ENCODE data around the gene TBC1D23. TPM values are rescaled to one million over a fixed set of nuclear protein-coding genes. Genes with fewer than 3 reads are reported as not detected.

The TBC1D23 gene
- total and polyA plus RNA-seq, 10 donors: 16.1 to 61.4 (median 41.6) TPM

DNA sequence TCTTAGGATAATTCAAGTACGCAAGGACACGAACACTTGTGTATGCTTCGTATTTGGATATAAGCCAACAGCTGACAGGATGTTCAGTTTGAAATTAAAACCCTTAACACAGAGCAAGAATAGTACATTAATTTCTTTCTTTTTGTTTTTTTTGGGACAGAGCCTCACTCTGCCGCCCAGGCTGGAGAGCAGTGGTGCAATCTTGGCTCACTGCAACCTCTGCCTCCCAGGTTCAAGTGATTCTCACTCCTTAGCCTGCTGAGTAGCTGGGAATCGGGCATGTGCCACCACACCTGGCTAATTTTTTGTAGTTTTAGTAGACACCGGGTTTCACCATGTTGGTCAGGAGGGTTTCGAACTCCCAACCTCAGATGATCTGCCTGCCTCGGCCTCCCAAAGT is 107.6 kb downstream of the TBC1D23 start:
- DNase-seq: no peak
- H3K27ac ChIP-seq: peak overlapping the region in 1 of 8 donors; percentile 6
- 68 to 87% (median 79%) methylated on average over 8 of the region's 8 CpGs for WGBS, 5 donors
- no peaks in the 10 kb centered on the region for H3K9me3 ChIP-seq
- TF ChIP-seq POLR2AphosphoS5 (IDR thresholded peaks at IDR 0.05) (no peak), POLR2A (IDR thresholded peaks at IDR 0.05) (no peak)
- TF ChIP-seq, protein P1, sequence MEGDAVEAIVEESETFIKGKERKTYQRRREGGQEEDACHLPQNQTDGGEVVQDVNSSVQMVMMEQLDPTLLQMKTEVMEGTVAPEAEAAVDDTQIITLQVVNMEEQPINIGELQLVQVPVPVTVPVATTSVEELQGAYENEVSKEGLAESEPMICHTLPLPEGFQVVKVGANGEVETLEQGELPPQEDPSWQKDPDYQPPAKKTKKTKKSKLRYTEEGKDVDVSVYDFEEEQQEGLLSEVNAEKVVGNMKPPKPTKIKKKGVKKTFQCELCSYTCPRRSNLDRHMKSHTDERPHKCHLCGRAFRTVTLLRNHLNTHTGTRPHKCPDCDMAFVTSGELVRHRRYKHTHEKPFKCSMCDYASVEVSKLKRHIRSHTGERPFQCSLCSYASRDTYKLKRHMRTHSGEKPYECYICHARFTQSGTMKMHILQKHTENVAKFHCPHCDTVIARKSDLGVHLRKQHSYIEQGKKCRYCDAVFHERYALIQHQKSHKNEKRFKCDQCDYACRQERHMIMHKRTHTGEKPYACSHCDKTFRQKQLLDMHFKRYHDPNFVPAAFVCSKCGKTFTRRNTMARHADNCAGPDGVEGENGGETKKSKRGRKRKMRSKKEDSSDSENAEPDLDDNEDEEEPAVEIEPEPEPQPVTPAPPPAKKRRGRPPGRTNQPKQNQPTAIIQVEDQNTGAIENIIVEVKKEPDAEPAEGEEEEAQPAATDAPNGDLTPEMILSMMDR (IDR thresholded peaks at IDR 0.05 in 8 of 11, conservative IDR thresholded peaks at IDR 0.05 in 3 of 11): no peak
- peaks cover 0 to 100% (median 74%) of the 10 kb centered on the region in 6 donors for H3K36me3 ChIP-seq
- no peaks in the 10 kb centered on the region for H3K4me1 ChIP-seq
- intact Hi-C loops (cut with DNase I; ENCODE audit: low total_unique reads): no loop called here
- no peak overlapping the region for H3K4me3 ChIP-seq
- H3K27me3 ChIP-seq (replicated peaks in 1 of 7): no peaks in the 10 kb centered on the region

DNA sequence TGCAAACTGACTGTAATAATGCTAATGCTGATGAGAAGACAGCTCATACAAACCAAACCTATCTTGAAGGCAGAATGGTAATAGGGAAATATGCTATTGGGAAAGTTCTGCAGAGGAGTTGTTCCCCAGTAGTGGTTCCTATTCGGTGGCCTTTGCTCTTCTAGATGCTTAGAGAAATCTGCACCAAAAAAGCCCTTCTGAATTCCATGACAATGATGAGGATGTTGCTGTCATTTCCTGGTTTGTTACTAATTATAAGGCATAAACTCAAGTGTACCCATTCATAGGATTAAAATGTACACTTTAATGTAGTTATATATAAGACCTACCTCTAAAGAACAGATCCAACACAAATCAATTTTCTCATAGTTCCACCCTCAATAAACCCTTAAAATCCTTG is 110.0 kb downstream of the TBC1D23 start:
- Histone ChIP-seq H3K36me3 (peaks cover 0 to 100% (median 66%) of the 10 kb centered on the region in 6 donors), H3K27ac (no peak overlapping the region), H3K4me3 (no peak overlapping the region), H3K27me3 (replicated peaks in 1 of 7) (no peaks in the 10 kb centered on the region), H3K4me1 (no peaks in the 10 kb centered on the region), H3K9me3 (no peaks in the 10 kb centered on the region)
- WGBS, 5 donors: 85 to 97% (median 88%) methylated on average over 1 of the region's 1 CpG
- DNase-seq: no peak
- intact Hi-C loops (cut with DNase I; ENCODE audit: low total_unique reads): no loop called here
- no peak for TF ChIP-seq POLR2A (IDR thresholded peaks at IDR 0.05)
- TF ChIP-seq POLR2AphosphoS5 (IDR thresholded peaks at IDR 0.05): no peak
- TF ChIP-seq, protein P1 (IDR thresholded peaks at IDR 0.05 in 8 of 11, conservative IDR thresholded peaks at IDR 0.05 in 3 of 11): no peak

DNA sequence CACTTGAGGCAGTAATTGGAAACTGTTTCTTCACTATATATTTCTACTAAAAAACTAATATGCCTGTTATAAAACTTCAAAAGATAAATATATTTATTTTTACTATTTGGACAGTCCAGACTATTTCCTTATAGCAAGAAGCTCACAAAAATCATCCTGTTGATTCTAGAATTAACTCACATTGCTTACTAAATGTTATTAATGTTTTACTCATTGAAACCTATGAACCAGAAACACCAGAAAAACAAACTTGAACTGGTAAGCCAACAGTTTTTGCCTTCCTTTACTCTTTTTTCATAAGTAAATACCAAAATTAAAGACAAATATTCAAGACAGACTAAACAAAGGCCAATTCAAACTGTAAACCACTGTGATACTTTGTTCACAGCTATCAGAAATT is 113.7 kb downstream of the TBC1D23 start:
- H3K36me3 ChIP-seq: peaks cover 0 to 100% (median 68%) of the 10 kb centered on the region in 6 donors
- TF ChIP-seq POLR2A (IDR thresholded peaks at IDR 0.05) (no peak), POLR2AphosphoS5 (IDR thresholded peaks at IDR 0.05) (no peak)
- TF ChIP-seq, protein P1 (IDR thresholded peaks at IDR 0.05 in 8 of 11, conservative IDR thresholded peaks at IDR 0.05 in 3 of 11): no peak

More for the DNA sequence above, 113.7 kb downstream of the TBC1D23 start:
- no peaks in the 10 kb centered on the region for H3K27me3 ChIP-seq (replicated peaks in 1 of 7)
- no peak for DNase-seq
- no peak overlapping the region for H3K4me3 ChIP-seq
- no peaks in the 10 kb centered on the region for H3K9me3 ChIP-seq
- no peak overlapping the region for H3K27ac ChIP-seq
- no peaks in the 10 kb centered on the region for H3K4me1 ChIP-seq
- intact Hi-C loops (cut with DNase I; ENCODE audit: low total_unique reads): no loop called here

Other genes starting within 250 kb of the TBC1D23 start
- 10 to 100 TPM; 17.6 to 47.7 (median 41.3) TPM for gene FILIP1L, start 146.5 kb upstream of the TBC1D23 start, total RNA-seq
- 10 to 100 TPM; 11.1 to 15.2 (median 14.0) TPM for gene FILIP1L, start 146.5 kb upstream of the TBC1D23 start, polyA plus RNA-seq
- gene NIT2, start 73.8 kb downstream of the TBC1D23 start, total RNA-seq: 10 to 100 TPM; 16.8 to 29.3 (median 24.7) TPM
- gene NIT2, start 73.8 kb downstream of the TBC1D23 start, polyA plus RNA-seq: 10 to 100 TPM; 23.9 to 30.8 (median 26.0) TPM
- gene TOMM70, start 140.1 kb downstream of the TBC1D23 start, total RNA-seq: 10 to 100 TPM; 28.1 to 37.2 (median 31.5) TPM
- gene TOMM70, start 140.1 kb downstream of the TBC1D23 start, polyA plus RNA-seq: 10 to 100 TPM; 10.6 to 16.3 (median 15.2) TPM
- gene LNP1, start 140.5 kb downstream of the TBC1D23 start, total RNA-seq: 1 to 10 TPM; 1.2 to 2.6 (median 1.6) TPM
- gene LNP1, start 140.5 kb downstream of the TBC1D23 start, polyA plus RNA-seq: 1 to 10 TPM in 1 of 3 donors, under 1 TPM in 2; 0.52 to 1.5 (median 0.96) TPM
- 10 to 100 TPM in 2 of 7 donors, 1 to 10 TPM in 5; 4.4 to 13.4 (median 6.3) TPM for gene TMEM45A, start 231.6 kb downstream of the TBC1D23 start, total RNA-seq
- 1 to 10 TPM; 1.2 to 3.7 (median 1.9) TPM for gene TMEM45A, start 231.6 kb downstream of the TBC1D23 start, polyA plus RNA-seq